GM19193 (cell line): Measurements from ENCODE around the gene ATPAF1.

Experiments
- POLR2A ChIP-seq: IDR thresholded peaks from 4 replicates; pipeline ENCODE4 v1.6.1; 2011; ENCODE audit not compliant: insufficient read depth, insufficient read length; ENCODE audit errors: extremely low read depth

Gene ATPAF1

GRCh38 chr1:46595127-46595526 lies 73.0 kb downstream of the ATPAF1 start:
- TF ChIP-seq POLR2A = no peak

DNA sequence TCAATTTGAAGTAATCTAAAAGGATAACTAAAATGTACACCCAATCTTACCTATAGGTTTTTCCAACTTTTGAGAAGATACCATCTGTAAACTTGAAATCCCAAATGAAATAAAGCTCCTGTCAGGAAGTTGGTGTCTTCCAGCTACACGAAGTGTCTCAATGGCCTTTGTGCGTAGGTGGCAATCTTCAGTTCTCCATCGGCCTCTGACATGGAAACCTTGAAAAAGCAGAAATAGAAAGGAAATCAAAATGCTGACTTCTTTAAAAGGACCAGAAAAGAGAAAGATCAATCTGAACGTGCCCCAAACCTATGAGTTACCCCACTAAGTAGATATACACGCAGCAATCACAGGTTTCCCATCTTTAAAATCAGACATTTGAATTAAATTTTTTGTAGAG lies 74.1 kb downstream of the ATPAF1 start:
- no peak for TF ChIP-seq POLR2A

- no peak for TF ChIP-seq POLR2A
Measured at GRCh38 chr1:46592823-46593222, 75.3 kb downstream of the ATPAF1 start.

DNA sequence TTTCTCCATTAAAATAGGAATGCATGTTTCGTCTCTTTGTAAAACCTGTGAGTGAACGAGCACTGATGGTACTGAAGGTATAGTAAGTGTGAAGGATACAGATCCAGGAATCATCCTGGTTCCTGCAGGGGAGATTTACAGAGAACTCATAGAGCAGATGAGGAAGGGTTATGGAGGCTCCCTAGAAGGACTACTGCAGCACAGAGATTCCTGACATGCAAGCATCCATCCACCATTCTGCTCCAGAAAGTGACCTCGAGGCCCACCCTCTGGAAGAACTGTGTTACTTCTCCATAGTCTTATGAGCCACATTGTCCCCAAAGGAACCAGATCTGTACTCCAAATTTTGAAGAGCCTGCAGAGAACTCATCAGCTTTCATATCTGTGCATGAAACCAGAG lies 78.6 kb downstream of the ATPAF1 start:
- TF ChIP-seq POLR2A = no peak

DNA sequence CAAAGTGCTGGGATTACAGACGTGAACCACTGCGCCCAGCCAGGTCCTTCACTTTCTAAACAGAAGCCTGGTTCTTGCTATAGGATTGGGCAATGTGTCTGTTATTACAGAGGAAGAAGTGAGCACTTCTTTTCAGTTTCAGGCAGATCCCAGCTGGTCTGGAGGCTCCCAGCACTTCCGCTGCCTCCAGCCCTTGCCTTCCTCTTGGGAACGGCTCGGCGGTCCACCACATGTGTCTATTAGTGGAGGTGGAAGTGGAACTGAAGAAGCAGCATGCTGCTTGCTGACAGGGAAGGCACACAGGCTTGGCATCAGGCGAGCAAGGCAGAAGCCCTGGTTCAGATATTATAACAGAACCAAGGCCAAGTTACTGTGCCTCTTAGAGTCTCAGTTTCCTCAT lies 81.1 kb downstream of the ATPAF1 start:
- TF ChIP-seq POLR2A = no peak

- no peak for TF ChIP-seq POLR2A
Measured at GRCh38 chr1:46585312-46585938, 82.7 kb downstream of the ATPAF1 start.

DNA sequence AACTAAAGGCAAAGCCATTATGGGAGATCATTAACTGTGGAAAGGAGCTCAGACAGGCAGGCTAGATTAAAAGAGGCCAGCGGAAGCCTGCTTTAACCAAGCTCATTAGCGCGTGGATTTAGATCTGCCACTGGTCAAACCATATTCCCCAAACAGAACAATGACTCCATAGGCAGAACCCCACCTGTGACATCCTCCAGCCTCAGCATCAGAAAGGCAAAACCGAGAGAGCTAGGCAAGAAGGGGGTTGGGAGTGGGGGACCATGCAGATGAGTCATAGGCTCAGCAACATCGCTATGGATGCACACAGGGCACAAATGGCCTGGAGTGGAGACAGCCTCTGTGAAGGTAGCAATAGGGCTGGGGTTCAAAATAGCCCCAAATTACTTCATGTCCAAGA lies 84.7 kb downstream of the ATPAF1 start:
- TF ChIP-seq POLR2A = no peak

DNA sequence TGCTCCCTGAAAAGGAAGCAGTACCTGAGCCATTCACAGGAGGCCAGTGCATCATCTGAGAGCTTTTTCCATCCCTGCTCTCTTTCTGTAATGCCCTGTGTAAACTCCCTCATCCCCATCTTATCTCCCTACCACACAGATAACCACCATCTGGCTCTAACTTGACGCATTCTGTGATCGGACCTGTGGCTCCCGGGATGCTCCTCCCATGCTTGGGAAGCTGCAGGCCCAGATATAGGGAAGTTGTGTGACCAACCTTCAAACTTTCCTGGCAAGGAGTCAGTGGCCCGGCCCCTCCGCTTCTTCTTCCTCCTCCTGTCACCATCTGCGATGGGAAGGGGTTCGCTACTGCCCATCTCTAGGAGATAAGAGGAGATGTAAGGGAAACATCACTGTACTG lies 85.2 kb downstream of the ATPAF1 start:
- no peak for TF ChIP-seq POLR2A
